Measurements from ENCODE around the gene GLT1D1.

Gene GLT1D1

DNA sequence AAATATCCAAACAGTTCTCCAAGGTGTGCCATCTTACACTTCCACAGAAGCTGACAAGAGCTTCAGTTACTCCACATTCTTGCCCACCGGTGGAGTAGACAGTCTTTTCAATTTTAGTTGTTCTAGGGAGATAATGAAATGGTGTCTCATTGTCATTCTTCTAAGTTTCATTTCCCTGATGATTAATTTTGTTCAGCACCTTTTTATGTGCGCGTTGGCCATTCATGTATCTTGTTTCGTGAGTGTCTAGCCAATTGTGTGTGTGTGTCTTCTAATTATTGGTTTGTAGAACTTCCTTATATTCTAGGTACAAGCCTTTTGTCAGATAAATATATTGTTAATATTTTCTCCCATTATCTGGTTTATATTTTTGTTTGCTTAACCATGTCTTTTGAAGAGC lies 63.1 kb downstream of the GLT1D1 start:
- no peak for DNase-seq

DNA sequence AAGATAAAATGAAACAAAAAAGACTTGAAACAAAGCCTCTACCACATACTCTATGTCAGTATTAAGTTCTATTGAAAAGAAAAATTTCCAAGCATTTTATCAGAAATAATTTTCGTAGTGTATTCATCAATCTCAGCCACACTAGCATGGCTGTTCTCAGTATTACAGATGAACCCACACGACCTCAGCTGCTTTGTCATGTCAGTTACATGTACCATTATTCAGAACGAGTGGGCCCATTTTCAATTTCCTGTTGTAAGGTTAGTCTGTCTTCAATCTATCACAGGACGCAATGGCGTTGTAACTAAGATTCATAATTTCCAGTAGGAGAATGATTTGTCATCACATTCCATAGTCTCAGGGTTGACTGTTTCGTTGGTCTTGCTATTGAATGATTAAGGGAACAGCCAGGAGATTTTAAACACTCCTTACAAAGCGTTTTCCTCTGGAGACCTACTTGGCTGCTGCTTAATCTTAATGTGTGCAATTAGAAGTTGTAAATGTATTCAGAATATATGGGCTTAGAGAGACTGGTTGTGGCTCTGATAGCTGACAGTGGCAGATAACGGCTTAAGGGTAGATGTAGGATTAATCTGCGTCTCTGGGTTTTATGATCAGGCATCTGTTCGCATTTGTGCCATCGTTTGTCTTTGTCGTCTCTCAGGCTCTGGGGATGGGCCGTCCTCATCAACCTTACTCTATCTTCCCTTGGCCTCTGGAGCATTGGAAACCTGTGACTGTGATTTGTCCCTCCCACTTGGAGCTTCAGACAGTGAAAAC lies 65.4 kb downstream of the GLT1D1 start:
- peak; percentile 15 for DNase-seq

DNA sequence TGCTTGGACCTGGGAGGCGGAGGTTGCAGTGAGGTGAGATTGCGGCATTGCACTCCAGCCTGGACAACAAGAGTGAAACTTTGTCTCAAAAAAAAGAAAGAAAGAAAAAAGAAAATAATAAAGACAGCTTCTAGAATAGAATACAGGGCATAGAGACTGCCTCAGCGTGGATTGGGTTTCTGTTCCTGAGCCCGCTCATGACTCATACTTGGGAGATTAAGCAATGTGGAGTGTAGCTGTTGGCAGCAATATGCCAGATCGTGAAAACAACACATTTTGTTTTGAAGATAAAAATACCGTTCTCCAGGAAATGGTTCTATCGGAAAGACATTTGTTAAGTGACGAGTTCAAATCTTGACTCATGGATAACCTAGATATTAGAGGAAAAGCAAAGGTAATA lies 67.2 kb downstream of the GLT1D1 start:
- no peak for DNase-seq

DNA sequence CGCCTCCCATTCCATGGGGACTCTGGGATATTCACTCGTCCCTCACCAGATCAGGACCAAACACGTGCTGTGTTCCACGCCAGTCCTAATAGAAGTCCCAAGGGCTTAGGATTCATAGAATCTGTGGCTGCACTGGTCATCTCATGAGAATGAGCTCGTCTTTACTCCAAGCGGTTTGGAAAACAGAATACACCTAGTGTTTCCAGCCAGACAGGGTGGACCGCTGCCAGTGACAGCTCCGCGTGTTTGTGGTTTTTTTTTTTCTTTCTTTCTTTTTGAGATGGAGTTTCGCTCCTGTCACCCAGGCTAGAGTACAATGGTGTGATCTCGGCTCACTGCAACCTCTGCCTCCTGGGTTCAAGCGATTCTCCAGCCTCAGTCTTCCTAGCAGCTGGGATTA lies 75.1 kb downstream of the GLT1D1 start:
- DNase-seq: no peak

DNA sequence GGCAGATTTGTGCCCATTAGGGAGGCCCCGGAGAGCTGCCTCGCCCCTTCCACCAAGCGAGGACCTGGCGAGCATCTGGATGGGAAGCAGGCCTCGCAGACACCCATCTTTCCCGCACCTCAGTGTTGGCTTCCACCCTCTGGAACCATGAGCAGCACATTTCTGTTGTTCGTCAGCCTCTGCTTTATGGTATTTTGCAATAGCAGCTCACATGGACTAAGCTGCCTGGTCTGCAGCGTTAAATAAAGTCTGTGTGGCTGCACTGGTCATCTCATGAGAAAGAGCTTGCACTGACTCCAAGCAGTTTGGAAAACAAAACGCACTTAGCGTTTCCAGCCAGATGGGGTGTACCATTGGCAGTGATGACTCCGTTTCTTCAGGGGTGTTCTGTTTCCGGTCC lies 75.8 kb downstream of the GLT1D1 start:
- no peak for DNase-seq

DNA sequence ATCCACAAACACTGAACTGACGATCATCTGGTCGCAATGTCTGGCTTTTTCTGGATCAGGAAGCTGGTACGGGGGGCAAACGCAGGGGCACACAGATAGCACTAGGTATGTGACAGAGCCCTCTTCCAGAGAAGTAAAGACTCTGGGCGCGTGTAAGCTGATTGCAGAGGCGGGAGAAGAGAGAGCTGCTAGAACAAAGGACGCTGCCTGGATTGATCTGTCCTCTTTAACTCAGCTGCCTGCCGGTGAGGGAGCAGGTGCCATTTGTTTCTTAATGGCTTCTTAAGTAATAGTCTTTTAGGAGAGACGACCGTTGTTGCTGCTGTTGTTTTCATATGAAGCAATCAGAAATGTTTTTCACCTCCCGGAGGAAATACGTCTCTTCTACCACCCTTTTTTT lies 77.3 kb downstream of the GLT1D1 start:
- DNase-seq: no peak

DNA sequence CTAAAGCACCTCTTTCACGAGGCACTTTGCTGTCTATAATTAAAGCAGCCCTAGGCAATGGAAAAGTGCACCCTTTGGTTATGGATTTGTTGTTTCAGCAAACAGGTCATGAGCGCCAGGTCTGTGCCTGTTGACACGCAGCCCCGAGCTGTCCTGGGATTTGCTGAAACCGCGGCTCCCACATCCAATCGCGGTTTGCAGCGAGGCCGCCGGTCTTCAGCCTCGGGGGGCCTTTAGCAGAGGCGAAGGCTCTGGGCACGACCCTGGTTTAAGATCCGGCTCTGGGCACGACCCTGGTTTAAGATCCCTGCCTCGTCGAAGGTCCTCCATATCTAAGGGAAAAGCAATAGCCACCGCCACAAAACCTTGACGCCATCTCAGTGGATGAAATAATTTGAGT lies 79.2 kb downstream of the GLT1D1 start:
- no peak for DNase-seq

DNA sequence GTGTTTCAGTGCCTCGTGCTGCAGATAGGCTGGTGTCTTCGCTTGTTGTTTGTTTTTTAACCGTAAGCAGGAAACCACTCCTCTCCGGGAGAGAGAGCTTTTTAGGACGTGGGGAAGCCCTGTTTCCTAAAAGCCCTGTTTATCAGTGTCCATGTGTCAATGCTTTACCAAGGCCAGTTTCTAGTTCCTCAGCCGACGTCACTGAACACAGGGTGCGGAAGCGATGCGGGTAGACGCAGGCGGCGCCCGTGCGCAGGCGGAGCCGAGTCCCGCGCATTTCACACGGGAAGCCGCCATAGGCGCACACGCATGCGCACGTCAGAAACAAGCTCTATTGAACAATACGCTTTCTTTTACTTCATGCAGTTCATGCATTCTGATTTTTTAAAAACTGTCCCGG lies 79.8 kb downstream of the GLT1D1 start:
- no peak for DNase-seq

DNA sequence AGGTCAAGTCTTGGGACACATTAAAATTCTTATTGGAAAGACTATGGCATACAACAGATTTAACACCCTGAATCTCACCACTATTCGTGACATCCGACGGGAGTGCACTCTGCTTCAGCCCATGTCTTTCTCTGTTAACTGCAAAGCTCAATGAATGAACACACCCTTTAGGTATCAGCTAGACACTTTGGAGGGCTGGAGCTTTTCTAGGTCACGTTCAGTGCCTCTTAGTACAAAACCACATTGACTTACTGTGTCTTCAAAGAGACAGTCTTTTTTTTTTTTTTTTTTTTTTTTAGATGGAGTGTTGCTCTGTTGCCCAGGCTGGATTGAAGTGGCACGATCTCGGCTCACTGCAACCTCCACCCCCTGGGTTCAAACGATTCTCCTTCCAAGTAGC lies 80.6 kb downstream of the GLT1D1 start:
- no peak for DNase-seq

DNA sequence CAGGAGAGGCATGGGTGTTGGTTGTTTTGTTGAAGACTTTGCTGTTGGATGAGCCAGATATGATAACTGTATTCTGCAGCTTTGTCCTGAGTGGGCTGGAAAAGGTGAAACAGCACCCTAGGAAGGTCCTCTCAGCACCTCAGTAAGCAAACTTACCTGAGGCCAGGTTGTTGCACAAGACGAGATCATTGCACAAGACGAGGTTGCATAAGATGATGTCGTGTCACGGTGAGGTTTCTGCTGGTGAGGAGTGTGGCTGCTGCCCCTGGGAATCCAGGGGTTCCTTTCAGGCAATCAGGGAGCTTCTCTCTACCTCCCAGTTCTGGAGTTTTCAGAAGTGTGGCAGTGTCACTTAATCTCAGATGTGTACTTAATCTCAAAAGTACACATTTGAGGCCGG lies 85.6 kb downstream of the GLT1D1 start:
- DNase-seq: no peak

DNA sequence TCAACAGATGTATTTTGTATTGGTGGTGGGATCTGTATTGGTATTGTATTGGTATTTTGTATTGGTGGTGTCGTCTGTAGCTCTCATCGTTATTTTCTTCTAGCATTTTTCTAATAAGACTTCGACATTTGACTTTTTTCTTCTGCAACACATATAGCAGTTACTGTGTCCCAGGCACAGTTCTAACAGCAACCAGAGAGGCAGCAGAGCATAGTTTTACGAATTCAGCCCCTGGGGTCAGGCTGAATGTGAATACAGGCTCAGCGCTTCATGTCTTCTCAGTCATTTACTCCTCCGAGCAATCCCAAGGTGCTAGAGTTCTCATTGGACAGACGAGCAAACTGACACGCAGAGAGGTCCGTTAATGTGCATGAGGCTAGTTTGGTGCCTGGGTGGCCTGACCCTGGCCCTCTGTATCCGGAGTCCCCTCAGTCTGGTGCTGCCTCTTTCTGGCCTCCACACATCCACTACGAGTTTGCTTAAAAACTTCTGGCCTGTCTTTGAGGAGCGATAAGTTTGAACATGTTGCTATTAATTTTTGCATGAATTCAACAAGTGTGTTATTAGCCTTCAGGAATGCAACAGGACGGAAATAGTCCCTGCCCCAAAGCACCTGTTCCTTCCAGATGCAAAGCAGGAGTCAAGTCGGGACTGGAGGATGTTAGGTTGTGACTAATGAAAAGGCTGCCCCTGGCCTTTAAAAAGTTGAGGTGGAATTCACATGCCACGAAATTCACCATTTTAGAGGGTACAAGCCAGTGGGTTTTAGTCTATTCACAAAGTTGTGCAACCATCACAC lies 87.0 kb downstream of the GLT1D1 start:
- DNase-seq: no peak

DNA sequence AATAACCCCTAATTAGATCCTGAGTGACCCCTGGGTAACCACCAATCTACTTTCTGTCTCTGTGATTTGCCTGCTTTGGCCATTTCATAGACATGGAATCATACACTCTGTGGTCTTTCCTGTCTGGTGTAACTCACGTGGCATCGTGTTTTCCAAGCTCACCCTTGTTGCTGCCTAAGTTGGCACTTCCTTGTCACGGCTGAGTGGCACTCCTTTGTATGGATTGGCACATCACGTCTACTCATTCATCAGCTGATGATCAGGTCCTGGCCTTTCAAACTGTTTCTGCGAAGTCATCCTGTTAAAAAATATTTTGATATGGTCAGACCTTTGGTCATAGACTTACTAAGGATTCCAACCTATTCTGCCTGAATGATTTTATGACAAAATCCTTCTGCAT lies 87.7 kb downstream of the GLT1D1 start:
- DNase-seq: no peak

DNA sequence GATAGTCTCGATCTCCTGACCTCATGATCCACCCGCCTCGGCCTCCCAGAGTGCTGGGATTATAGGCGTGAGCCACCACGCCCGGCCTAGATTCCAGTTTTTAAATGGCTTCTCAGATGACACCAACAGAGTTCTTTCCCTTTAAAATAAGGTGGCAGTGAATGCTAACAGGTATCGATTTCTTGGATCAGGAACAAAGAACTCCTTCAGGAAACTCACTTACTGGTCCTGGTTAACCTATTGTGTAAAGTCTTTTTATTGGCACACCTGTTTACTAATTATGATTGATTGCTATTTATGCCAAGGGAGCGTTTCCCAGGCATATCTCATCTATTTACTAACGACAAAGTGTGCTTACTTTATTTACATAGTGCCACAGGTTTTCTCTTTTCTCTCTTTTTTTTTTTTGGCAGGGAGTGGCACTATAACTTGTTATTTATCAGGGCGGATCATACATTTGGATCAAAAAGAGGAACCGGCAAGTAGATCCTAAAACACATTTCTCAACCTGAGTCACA lies 89.7 kb downstream of the GLT1D1 start:
- no peak for DNase-seq

DNA sequence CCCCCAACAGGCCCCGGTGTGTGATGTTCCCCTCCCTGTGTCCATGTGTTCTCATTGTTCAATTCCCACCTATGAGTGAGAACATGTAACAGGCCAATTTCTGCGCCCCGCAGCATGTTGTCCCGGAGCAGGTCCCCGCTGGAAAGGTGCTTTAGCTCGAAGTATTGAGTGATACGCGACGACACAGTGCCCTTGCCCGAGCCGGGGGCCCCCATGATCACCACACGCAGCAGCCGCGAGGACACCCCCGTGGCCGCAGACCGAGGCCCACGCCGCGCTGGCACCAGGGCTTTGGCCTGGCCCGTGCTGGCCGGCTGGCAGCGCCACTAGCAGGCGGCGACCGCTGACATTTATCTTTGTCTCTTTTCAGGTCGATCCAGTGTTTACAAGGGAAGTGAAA lies 91.7 kb downstream of the GLT1D1 start:
- DNase-seq: no peak

DNA sequence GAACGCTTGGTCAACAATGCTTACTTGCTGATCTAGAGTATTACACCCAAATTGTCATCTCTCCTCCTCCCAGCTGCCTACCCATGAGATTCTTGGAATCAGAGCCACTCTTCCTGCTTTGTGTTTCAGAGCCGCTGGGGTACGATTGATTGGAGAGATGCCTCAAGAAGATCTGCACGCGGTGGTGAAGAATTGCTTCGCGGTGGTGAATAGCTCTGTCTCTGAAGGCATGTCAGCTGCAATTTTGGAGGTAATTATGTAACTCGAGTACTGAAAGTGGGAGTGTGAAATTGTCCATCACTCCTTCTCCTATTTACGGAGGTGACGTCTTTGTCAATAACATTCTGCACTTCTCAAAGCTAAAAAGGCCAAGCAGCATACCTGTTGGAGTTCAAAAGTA lies 93.9 kb downstream of the GLT1D1 start:
- no peak for DNase-seq

DNA sequence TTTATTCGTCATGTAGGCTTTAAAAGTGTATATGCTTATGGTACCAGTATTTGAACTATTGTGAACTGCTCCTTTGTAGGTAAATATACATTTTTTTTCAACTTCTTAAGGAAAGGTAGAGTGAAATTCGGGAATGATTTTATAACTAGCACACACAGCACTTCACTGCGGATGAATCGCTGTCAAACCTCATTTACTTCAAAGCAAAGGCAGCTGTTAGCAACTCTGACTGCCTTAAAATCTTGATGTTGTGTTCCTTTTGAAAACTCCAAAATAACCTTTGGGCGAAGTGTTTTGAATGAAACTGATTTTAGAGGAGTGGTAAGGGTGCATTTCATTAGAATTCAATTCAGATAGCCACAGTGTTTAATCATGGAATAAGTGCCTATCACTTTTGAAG lies 95.8 kb downstream of the GLT1D1 start:
- no peak for DNase-seq

DNA sequence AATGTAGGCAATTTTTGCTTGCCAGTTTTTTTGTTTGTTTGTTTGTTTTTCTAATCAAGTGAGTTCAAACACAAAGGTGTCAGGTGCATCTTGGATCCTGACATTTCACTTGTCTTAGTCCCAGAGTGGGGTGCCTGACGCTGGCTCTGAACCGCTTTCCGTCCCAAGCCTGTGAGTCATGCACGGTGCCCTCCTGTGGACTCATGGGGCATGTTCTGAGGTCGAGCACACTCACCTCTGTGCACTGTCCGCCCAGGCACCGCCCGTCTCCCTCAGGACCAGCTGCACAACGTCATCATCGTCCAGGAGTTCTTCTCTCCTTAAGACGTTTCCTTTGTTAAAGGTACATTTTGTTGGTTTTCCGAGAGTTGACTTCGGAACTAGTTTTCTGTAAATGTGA lies 98.2 kb downstream of the GLT1D1 start:
- DNase-seq: no peak

DNA sequence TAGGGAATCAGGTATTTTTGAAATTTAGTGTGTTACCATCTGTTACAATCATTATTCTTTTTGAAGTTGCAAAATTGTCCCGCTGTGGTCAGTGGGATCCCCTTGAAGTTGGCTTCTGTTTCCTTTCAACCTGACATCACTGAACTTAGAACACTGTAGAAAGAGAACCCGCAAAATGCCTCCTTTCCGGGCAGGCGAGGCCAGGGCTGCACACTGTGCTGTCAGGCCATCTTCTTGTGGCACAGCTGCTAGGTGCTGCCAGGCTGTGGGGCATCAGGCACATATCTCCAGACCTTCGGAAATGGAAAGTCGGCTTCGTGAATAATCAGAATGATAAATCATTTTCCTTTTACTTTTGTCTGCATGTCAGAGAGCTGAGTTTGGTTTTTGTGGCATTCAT lies 103.5 kb downstream of the GLT1D1 start:
- no peak for DNase-seq

DNA sequence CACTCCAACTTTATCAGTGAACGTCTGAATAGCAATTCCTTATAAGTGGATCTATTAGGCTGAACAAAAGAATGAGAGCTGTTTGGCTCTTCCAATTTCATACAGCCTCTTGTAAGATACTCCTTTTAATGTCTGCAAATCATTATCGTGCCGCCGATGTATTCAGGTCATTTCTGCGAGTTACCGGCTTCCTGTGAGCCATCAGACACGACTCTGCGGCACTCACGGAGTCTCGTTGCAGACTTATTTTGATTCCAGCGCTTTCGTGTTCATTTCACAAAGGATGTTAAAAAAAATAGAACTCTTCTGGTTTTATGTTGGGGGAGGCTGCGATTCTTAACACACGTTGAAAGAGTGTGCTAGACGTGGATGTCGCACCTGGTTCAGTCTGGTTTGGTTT lies 106.6 kb downstream of the GLT1D1 start:
- DNase-seq: no peak

DNA sequence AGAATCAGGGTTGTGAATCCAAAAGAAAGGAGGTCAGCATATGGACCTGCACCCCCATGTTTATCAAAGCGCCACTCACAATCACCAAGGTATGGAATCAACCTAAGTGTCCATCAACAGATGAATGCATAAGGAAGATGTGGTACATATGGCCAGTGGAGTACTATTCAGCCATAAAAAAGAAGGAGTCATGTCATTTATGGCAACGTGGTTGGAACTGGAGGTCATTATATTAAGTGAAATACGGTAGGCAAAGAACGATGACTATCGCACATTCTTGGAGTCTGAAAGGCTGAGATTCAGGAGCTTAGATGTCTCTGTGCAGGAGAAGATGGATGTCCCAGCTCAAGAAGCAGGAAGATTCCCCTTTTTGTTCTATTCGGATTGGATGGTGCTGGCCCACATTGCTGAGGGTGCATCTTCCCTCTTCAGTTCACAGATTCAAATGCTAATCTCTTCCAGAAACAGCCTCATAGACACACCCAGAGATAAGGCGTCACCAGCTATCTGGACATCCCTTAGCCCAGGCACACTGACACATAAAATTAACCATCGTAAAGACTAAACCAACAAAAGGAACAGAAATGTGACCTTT lies 108.1 kb downstream of the GLT1D1 start:
- no peak for DNase-seq

DNA sequence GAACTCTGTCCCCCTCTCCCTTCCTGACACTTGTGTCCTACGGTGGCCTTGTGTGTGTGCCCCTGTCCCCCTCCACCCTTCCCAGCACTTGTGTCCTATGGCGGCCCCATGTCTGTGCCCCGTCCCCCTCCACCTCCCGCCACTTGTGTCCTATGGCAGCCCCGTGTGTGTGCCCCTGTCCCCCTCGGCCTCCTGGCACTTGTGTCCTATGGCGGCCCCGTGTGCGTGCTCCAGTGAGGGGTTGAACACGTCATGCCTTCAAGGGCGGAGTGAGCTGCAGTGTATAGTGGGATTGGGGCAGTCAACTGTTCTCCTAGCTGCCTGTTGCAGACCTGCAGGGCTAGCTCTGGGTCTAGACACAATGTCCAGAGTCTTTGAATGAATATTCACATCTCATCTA lies 108.7 kb downstream of the GLT1D1 start:
- DNase-seq: no peak

DNA sequence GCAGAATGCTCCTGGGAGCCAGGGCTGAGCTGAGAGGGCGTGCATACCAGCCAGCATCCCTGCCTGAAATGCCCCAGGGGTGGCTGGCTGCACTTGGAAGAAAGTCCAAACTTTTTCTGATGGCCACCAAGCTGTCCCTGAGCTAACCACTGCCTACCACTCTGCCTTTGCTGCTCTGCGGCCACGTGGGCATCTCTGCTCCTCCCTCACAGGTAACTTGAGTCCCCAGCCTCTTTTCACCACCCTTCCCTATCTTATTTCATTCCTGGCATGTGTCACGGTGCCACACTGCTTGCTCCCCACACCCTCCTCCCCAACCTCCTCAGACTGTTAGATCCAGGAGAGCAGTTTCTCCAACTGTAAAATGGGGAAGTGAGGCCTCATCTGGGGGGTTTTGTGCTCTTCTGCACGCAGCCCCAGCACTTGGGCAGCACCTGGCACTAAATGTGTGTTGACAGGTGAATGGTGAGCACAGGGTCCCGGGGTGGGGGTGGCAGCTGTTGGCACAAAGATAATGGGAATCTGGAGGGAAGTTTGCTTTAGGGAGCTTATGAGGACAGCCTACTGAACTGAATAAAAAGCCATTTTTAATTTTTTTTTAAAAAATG lies 113.0 kb downstream of the GLT1D1 start:
- no peak for DNase-seq

DNA sequence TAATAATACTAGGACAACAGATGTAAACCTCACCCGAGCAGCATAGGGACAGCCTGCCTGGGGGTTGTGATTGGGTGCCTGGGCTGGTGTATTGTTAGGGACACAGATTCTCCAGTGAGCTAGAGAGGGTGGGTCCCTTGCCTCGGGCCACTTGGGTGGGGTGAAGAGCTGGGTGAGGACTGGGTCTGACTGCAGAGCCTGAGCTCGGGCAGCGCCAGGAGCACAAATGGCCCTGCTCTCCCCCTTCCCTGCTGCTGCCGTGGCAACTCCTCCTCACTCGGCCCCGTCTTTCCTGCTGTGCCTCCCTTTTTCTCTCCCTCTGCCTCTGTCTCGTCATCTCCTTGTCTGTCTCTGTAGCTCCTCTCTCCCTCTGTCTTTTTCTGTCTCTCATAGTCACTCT lies 115.4 kb downstream of the GLT1D1 start:
- no peak for DNase-seq

Data from activated CD4-positive, alpha-beta T cell treated with anti-CD3 and anti-CD28 coated beads for 48 hours (primary cell).